GM20431 (cell line): ENCODE data around the gene KCNAB1.
"Not testable (repeated sequence)": the region's sequence is repeated elsewhere in the genome, so short reads cannot be mapped to it uniquely, and the experiment has no call there.

Experiments used
- in situ Hi-C: fragments of 300-500 bp; cut with MseI, MboI; formaldehyde crosslinking; loops from one replicate; pipeline ENCODE4 v1.15.0; 2020; ENCODE audit warnings: low sequenced_read_pairs; ENCODE audit not compliant: unreplicated experiment

The KCNAB1 gene

GRCh38 chr3:156135921-156136638 lies 15.7 kb downstream of the KCNAB1 start:
- in situ Hi-C loops = no loop called here

DNA sequence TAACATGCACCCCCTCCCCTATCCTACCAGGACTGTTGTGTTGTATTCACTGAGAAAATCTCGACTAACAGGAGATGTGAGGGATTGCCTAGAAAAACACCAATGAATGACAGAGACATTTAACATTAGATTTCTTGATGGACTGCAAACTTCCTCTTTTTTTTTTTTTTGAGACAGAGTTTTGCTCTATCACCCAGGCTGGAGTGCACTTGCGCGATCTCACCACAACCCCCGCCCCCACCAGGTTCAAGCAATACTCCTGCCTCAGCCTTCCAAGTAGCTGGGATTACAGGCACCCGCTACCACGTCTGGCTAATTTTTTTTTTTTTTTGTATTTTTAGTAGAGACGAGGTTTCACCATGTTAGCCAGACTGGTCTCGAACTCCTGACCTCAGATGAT lies 17.0 kb downstream of the KCNAB1 start:
- in situ Hi-C loops = not testable (repeated sequence)

DNA sequence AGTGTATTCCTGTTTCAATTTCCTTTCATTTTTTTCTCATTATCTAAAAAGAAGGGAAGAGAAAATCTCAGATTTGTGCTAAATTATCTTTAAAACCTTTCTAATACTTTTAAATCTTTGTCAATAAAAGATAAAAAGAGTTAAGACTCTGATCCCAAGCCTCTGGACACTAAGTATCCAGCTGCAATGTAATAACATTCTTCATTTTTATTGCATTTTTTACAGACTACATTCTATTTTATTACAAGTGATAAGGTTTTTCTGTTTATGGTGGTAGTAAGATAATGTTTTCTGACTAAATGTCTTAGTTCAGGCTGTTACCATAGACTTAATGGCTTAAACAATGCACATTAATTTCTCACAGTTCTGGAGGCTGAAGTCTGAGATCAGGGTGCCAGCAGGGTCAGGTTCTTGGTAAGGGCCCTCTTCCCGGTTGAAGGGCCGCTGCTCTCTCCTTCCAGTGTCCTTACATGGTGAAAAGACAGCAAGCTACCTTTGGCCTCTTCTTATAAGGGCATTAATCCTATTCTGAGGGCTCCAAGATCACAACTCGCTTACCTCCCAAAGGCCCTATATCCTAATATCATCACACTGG lies 19.7 kb downstream of the KCNAB1 start:
- in situ Hi-C loops = no loop called here

GRCh38 chr3:156142702-156143101 lies 22.3 kb downstream of the KCNAB1 start:
- in situ Hi-C loops = no loop called here

DNA sequence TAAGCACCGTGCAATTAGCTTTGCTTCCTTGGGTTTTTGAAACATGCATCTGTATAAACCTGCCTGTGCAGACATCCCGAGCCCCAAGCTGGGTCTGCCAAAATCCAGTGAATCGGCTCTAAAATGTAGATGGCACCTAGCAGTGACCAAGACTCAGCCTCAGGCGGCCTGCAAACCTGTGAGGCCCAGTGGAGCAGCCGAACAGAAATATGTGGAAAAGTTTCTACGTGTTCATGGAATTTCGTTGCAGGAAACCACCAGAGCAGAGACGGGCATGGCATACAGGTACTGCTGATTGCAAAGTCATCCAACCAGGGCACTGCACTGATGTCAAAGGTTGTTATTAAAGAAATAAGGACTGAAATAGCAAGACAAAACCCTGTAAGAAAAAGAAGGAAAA lies 22.8 kb downstream of the KCNAB1 start:
- in situ Hi-C loops = no loop called here

- in situ Hi-C loops = no loop called here
These were observed 23.7 kb downstream of the KCNAB1 start for GRCh38 chr3:156144060-156144459.

DNA sequence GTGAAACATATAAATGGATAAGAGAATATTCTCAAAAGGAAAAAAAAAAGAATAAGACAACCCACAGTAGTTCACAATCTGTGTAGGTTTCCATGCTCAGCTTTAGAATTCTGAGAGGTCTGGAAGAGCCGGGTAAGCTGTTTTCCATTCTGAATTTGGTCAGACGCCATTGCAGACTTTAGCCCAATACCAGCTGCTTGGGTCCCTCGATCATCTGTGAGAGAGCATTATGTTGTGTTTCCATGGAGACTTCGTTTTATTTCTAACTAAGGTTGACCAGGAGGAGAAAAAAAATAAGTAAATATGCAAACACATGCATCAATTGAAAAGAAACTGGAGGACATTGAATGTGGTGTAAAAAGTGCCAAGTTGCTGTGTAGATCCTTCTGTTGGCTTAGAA lies 25.5 kb downstream of the KCNAB1 start:
- in situ Hi-C loops = no loop called here

- in situ Hi-C loops = no loop called here
These were observed 28.1 kb downstream of the KCNAB1 start for GRCh38 chr3:156148345-156148945.

DNA sequence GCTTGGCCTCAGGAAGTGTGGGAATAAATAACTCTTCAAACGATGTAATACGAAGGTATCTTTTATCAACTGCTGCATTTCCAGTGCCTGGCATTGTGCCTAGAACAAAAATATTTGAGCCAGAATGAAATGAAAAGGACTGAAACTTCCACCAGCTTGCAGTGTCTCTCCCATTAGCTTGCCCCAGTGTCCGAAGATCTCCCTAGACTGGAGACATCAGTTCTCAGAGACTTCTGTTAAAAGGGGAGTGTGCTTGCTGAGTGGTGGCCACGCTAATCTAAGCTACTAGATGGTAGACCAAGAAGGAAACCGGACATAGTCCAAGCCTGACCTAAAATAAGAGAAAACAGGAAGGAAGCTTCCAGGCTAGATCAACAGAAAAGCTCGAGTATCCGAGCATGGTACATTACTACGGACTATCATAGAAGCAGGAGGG lies 28.6 kb downstream of the KCNAB1 start:
- in situ Hi-C loops = no loop called here

- in situ Hi-C loops = loop anchor here (25.0 kb wide), 2 partner anchors 237 to 362 kb away; no protein-coding TSS in a partner anchor
These were observed 29.5 kb downstream of the KCNAB1 start for GRCh38 chr3:156149876-156150275.

- in situ Hi-C loops = loop anchor here (25.0 kb wide), 2 partner anchors 237 to 362 kb away; no protein-coding TSS in a partner anchor
These were observed 30.2 kb downstream of the KCNAB1 start for GRCh38 chr3:156150434-156151066.

GRCh38 chr3:156151824-156152428 lies 31.5 kb downstream of the KCNAB1 start:
- in situ Hi-C loops = loop anchor here (25.0 kb wide), 2 partner anchors 235 to 360 kb away; no protein-coding TSS in a partner anchor

GRCh38 chr3:156158656-156159295 lies 38.4 kb downstream of the KCNAB1 start:
- in situ Hi-C loops = loop anchor here (25.0 kb wide), 2 partner anchors 229 to 354 kb away; no protein-coding TSS in a partner anchor

- in situ Hi-C loops = loop anchor here (25.0 kb wide), 2 partner anchors 227 to 352 kb away; no protein-coding TSS in a partner anchor
These were observed 40.3 kb downstream of the KCNAB1 start for GRCh38 chr3:156160647-156161046.

DNA sequence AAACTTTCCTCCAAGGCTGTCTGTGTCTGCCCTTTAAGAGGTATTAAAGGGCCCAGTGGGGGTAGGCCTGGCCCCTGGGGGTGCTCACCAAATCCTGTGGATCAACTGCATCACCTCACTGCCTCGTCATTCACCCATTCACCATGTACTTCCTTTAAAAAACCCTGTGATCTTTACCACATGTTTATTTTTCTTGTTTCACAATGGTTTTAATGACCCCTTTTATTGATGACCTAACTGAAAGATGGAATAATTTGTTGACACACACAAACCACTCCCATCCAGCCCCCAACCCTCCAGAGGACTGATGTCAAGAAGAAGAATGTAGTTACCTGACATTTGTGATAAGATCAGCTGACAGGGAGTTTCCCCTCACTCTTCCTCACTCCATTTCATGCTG lies 40.8 kb downstream of the KCNAB1 start:
- in situ Hi-C loops = loop anchor here (25.0 kb wide), 2 partner anchors 226 to 351 kb away; no protein-coding TSS in a partner anchor

- in situ Hi-C loops = loop anchor here (25.0 kb wide), 2 partner anchors 223 to 348 kb away; no protein-coding TSS in a partner anchor
These were observed 43.5 kb downstream of the KCNAB1 start for GRCh38 chr3:156163848-156164247.

- in situ Hi-C loops = loop anchor here (25.0 kb wide), 2 partner anchors 220 to 345 kb away; no protein-coding TSS in a partner anchor
These were observed 46.4 kb downstream of the KCNAB1 start for GRCh38 chr3:156166808-156167207.

- in situ Hi-C loops = loop anchor here (25.0 kb wide), 2 partner anchors 217 to 342 kb away; no protein-coding TSS in a partner anchor
These were observed 50.2 kb downstream of the KCNAB1 start for GRCh38 chr3:156170571-156170970.
